Neural cell (in vitro differentiated cells): ENCODE results near the gene CRNKL1. TPM values are rescaled to one million over a fixed set of nuclear protein-coding genes. Genes with fewer than 3 reads are reported as not detected.

Source experiments
- H2AFZ ChIP-seq: fragments of 200-600, 300-800 bp; sonication (generic), shearing (Covaris generic); 2 replicates; pipeline ENCODE4 v1.6.0; 2014; ENCODE audit warnings: low read depth, mild to moderate bottlenecking, antibody characterized with exemption, low read length, moderate library complexity
- H3F3A ChIP-seq: fragments of 200-600 bp; shearing (Covaris generic); 2 replicates; pipeline ENCODE4 v1.6.1; 2016; ENCODE audit warnings: mild to moderate bottlenecking, moderate library complexity, mixed read lengths, antibody characterized with exemption, low read length; ENCODE audit not compliant: insufficient read depth, poor library complexity, severe bottlenecking
- H3K27ac ChIP-seq: fragments of 200-600, 300-800 bp; sonication (generic), shearing (Covaris generic); 2 replicates; pipeline ENCODE4 v1.5.1; 2014; ENCODE audit warnings: mild to moderate bottlenecking, low read length, moderate library complexity
- H3K27me3 ChIP-seq: fragments of 300-800, 200-600 bp; sonication (generic), shearing (Covaris generic); 2 replicates; pipeline ENCODE4 v1.6.0; 2014; ENCODE audit warnings: mild to moderate bottlenecking, low read depth, low read length, moderate library complexity; ENCODE audit not compliant: insufficient read depth
- H3K36me3 ChIP-seq: fragments of 300-800, 200-600 bp; sonication (generic), shearing (Covaris generic); 2 replicates; pipeline ENCODE4 v1.5.1; 2014; ENCODE audit warnings: mild to moderate bottlenecking, antibody characterized with exemption, low read length, moderate library complexity; ENCODE audit not compliant: insufficient read depth
- H3K4me2 ChIP-seq: fragments of 300-800, 200-600 bp; sonication (generic), shearing (Covaris generic); 2 replicates; pipeline ENCODE4 v1.6.0; 2014; ENCODE audit warnings: mild to moderate bottlenecking, low read length
- H3K4me3 ChIP-seq: fragments of 300-800, 200-600 bp; sonication (generic), shearing (Covaris generic); 2 replicates; pipeline ENCODE4 v1.5.1; 2014; ENCODE audit warnings: mild to moderate bottlenecking, low read length, moderate library complexity
- H3K79me2 ChIP-seq: fragments of 200-600 bp; shearing (Covaris generic); replicated peaks from 2 replicates; pipeline ENCODE4 v1.6.0; 2014; ENCODE audit warnings: mild to moderate bottlenecking, low read length, moderate library complexity; ENCODE audit not compliant: insufficient read depth
- H3K9ac ChIP-seq: fragments of 300-800, 200-600 bp; sonication (generic), shearing (Covaris generic); 2 replicates; pipeline ENCODE4 v1.6.1; 2016; ENCODE audit warnings: mild to moderate bottlenecking, low read length, mixed read lengths
- H3K9me2 ChIP-seq: fragments of 200-600 bp; shearing (Covaris generic); 2 replicates; pipeline ENCODE4 v1.6.1; 2016; ENCODE audit warnings: mild to moderate bottlenecking, low read length, mixed read lengths; ENCODE audit not compliant: insufficient read depth
- H3K9me3 ChIP-seq: fragments of 200-600, 300-800 bp; sonication (generic), shearing (Covaris generic); 2 replicates; pipeline ENCODE4 v1.6.1; 2016; ENCODE audit warnings: mild to moderate bottlenecking, mixed run types, low read length, moderate library complexity, mixed read lengths
- H4K20me1 ChIP-seq: fragments of 200-600 bp; shearing (Covaris generic); 2 replicates; pipeline ENCODE4 v1.6.1; 2016; ENCODE audit warnings: mild to moderate bottlenecking, mixed run types; ENCODE audit not compliant: insufficient read depth
- EP300 ChIP-seq: fragments of 450-650 bp; conservative IDR thresholded peaks from 2 replicates; pipeline ENCODE4 v1.6.1; 2014; ENCODE audit warnings: antibody characterized with exemption, mild to moderate bottlenecking, moderate library complexity; ENCODE audit not compliant: poor library complexity, severe bottlenecking
- EZH2 ChIP-seq: fragments of 200-600, 300-800 bp; shearing (Covaris generic), sonication (generic); IDR thresholded peaks from 2 replicates; pipeline ENCODE4 v1.6.1; 2014; ENCODE audit warnings: antibody characterized with exemption, low read length, borderline replicate concordance, mild to moderate bottlenecking; ENCODE audit not compliant: insufficient read depth, poor library complexity, severe bottlenecking
- MXI1 ChIP-seq: fragments of 450-650 bp; conservative IDR thresholded peaks from 2 replicates; pipeline ENCODE4 v1.6.1; 2014; ENCODE audit warnings: antibody characterized with exemption, mild to moderate bottlenecking; ENCODE audit not compliant: poor library complexity, severe bottlenecking
- POLR2AphosphoS5 ChIP-seq: IDR thresholded peaks from 2 replicates; pipeline ENCODE4 v1.6.1; 2012
- RAD21 ChIP-seq: fragments of 450-650 bp; conservative IDR thresholded peaks from 2 replicates; pipeline ENCODE4 v1.6.1; 2014; ENCODE audit warnings: antibody characterized with exemption, mild to moderate bottlenecking, moderate library complexity
- SMC3 ChIP-seq: fragments of 450-650 bp; conservative IDR thresholded peaks from 2 replicates; pipeline ENCODE4 v1.6.1; 2014; ENCODE audit warnings: antibody characterized with exemption, mild to moderate bottlenecking, moderate library complexity; ENCODE audit not compliant: poor library complexity
- TAF1 ChIP-seq: IDR thresholded peaks from 2 replicates; pipeline ENCODE4 v1.6.1; 2012; ENCODE audit warnings: low read depth
- polyA plus RNA-seq: library from polyadenylated mRNA; depleted of rRNA; stranded (reverse); fragments of >200 nt; gene quantifications from 2 replicates; pipeline ENCODE4 v1.2.3, GENCODE V29; 2014
- TF ChIP-seq, protein P1 (sequence below): IDR thresholded peaks from 2 replicates; pipeline ENCODE4 v1.6.1; 2012; ENCODE audit warnings: borderline replicate concordance
- TF ChIP-seq, protein P2 (sequence below): fragments of 450-650 bp; IDR thresholded peaks from 2 replicates; pipeline ENCODE4 v1.5.1; 2014; ENCODE audit warnings: antibody characterized with exemption, mild to moderate bottlenecking, moderate library complexity; ENCODE audit not compliant: poor library complexity, severe bottlenecking

The CRNKL1 gene
- polyA plus RNA-seq, 1 donor from 2014 or later, result 27.0 TPM

DNA sequence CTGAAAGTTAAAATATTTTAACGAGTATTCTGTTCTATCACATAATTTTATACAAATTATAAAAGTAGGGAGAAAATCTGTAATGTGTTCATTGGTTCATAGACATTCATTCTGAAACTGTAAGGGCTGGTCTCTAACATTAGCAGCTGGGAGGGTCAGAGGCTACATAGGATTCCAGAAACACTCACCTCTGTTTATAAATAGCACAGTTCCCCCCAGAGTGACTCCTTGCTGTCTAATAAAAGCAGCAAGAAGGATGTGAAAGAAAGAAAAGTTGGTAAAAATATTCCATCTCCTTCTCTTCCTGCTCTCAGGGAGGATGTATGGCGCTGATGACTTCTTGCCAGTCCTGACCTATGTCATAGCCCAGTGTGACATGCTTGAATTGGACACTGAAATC, 60.4 kb downstream of the CRNKL1 start:
- no peaks in the 10 kb centered on the region for H3F3A ChIP-seq
- H3K9ac ChIP-seq, result no peak overlapping the region
- no peaks in the 10 kb centered on the region for H3K79me2 ChIP-seq
- no peak overlapping the region for H3K27ac ChIP-seq
- no peaks in the 10 kb centered on the region for H4K20me1 ChIP-seq
- H3K27me3 ChIP-seq, result no peaks in the 10 kb centered on the region
- no peaks in the 10 kb centered on the region for H3K36me3 ChIP-seq
- H3K9me3 ChIP-seq, result no peaks in the 10 kb centered on the region
- H2AFZ ChIP-seq, result no peak overlapping the region
- no peaks in the 10 kb centered on the region for H3K9me2 ChIP-seq
- H3K4me3 ChIP-seq, result no peak overlapping the region
- TF ChIP-seq, protein P1, sequence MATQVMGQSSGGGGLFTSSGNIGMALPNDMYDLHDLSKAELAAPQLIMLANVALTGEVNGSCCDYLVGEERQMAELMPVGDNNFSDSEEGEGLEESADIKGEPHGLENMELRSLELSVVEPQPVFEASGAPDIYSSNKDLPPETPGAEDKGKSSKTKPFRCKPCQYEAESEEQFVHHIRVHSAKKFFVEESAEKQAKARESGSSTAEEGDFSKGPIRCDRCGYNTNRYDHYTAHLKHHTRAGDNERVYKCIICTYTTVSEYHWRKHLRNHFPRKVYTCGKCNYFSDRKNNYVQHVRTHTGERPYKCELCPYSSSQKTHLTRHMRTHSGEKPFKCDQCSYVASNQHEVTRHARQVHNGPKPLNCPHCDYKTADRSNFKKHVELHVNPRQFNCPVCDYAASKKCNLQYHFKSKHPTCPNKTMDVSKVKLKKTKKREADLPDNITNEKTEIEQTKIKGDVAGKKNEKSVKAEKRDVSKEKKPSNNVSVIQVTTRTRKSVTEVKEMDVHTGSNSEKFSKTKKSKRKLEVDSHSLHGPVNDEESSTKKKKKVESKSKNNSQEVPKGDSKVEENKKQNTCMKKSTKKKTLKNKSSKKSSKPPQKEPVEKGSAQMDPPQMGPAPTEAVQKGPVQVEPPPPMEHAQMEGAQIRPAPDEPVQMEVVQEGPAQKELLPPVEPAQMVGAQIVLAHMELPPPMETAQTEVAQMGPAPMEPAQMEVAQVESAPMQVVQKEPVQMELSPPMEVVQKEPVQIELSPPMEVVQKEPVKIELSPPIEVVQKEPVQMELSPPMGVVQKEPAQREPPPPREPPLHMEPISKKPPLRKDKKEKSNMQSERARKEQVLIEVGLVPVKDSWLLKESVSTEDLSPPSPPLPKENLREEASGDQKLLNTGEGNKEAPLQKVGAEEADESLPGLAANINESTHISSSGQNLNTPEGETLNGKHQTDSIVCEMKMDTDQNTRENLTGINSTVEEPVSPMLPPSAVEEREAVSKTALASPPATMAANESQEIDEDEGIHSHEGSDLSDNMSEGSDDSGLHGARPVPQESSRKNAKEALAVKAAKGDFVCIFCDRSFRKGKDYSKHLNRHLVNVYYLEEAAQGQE, result no peak
- no peak for TF ChIP-seq EP300
- no peak for TF ChIP-seq TAF1
- no peak for TF ChIP-seq POLR2AphosphoS5
- TF ChIP-seq, protein P2, sequence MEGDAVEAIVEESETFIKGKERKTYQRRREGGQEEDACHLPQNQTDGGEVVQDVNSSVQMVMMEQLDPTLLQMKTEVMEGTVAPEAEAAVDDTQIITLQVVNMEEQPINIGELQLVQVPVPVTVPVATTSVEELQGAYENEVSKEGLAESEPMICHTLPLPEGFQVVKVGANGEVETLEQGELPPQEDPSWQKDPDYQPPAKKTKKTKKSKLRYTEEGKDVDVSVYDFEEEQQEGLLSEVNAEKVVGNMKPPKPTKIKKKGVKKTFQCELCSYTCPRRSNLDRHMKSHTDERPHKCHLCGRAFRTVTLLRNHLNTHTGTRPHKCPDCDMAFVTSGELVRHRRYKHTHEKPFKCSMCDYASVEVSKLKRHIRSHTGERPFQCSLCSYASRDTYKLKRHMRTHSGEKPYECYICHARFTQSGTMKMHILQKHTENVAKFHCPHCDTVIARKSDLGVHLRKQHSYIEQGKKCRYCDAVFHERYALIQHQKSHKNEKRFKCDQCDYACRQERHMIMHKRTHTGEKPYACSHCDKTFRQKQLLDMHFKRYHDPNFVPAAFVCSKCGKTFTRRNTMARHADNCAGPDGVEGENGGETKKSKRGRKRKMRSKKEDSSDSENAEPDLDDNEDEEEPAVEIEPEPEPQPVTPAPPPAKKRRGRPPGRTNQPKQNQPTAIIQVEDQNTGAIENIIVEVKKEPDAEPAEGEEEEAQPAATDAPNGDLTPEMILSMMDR, result no peak
- TF ChIP-seq EZH2, result no peak
- no peak for TF ChIP-seq SMC3
- no peak for TF ChIP-seq RAD21
- TF ChIP-seq MXI1, result no peak
- H3K4me2 ChIP-seq, result no peak overlapping the region

- H3K9me2 ChIP-seq, result no peaks in the 10 kb centered on the region
- TF ChIP-seq EP300, result no peak
- TF ChIP-seq SMC3, result no peak
- TF ChIP-seq, protein P2, result no peak
- TF ChIP-seq POLR2AphosphoS5, result no peak
- no peak for TF ChIP-seq RAD21
- no peak for TF ChIP-seq MXI1
- TF ChIP-seq, protein P1, result no peak
- no peaks in the 10 kb centered on the region for H3K9me3 ChIP-seq
- no peaks in the 10 kb centered on the region for H4K20me1 ChIP-seq
- H3K27me3 ChIP-seq, result no peaks in the 10 kb centered on the region
- H2AFZ ChIP-seq, result no peak overlapping the region
- no peak overlapping the region for H3K27ac ChIP-seq
- H3K9ac ChIP-seq, result no peak overlapping the region
- no peaks in the 10 kb centered on the region for H3K79me2 ChIP-seq
- H3K4me2 ChIP-seq, result no peak overlapping the region
- no peaks in the 10 kb centered on the region for H3K36me3 ChIP-seq
- no peaks in the 10 kb centered on the region for H3F3A ChIP-seq
- no peak overlapping the region for H3K4me3 ChIP-seq
Observed at GRCh38 chr20:19991308-19991707, 61.0 kb downstream of the CRNKL1 start.
